Skin epidermis (tissue), 12 donors: ENCODE measurements around the gene LRRC36.

ENCODE experiments used
- H3K27ac ChIP-seq, 21 experiments: fragments of 200-600 bp; sonication (generic) in 11 of 21; one replicate each; pipeline ENCODE4 v1.5.0; 2020; ENCODE audit warnings: mild to moderate bottlenecking in 3 of 21, inconsistent platforms in 2 of 21, moderate library complexity in 2 of 21
- H3K4me3 ChIP-seq, 7 experiments: fragments of 200-600 bp; sonication (generic) in 2 of 7; one replicate each; pipeline ENCODE4 v1.5.0; 2020; ENCODE audit warnings: inconsistent platforms in 2 of 7, mild to moderate bottlenecking in 2 of 7, moderate library complexity in 1 of 7

Gene LRRC36

GRCh38 chr16:67386861-67387455 lies 60.3 kb downstream of the LRRC36 start:
- H3K27ac ChIP-seq, result no peak overlapping the region
- H3K4me3 ChIP-seq, result no peak overlapping the region

DNA sequence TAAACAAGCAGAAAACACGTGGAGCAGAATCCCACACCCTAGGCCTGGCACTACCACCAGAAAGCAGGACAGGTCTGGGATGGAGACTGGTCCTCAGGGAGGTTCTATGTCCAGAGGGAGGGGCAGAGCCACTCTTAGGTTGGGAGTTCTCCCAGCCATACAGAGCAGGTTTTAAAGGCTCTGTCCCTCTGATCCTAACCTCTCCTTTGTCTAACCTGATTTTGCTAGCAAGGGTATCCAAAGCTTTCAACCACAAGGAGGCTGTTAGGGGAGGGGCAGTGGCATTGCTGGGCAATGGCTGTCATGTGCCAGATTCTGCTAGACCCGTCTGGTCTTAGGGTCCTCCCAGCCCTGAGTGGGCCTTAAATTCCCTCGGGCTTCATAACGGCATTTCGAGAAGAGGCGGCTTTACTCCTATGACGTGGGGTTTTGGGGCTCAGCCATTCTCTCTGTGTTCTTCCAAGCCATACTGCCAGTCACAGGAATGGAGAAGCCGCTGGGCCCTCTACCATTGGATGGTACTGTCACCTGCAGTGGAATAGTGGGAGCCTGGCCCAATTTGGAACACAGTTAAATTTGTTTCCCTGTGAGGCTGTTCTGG lies 61.0 kb downstream of the LRRC36 start:
- Histone ChIP-seq H3K27ac (no peak overlapping the region), H3K4me3 (no peak overlapping the region)

DNA sequence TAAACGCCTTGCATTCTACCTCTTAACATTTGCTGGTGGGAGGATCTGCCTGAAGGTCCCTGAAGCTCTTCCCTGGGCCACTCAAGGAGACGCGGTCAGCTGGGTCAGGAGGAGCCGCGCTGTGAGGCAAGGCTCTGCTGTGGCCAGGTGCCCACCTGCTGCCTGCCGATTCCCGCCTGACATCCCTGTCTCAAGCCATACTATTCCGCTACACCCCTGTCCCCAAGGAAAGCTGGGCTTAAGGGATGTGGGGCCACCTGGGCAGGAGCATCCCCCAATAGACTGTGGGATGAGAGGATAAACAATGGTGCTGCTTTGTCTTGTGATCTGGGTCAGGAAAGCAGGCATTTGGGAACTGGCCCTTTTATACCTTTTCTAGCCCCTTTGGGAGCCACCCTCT lies 61.6 kb downstream of the LRRC36 start:
- H3K27ac ChIP-seq, result peak overlapping the region in 1 of 21 experiments; percentile 21
- no peak overlapping the region for H3K4me3 ChIP-seq

GRCh38 chr16:67388591-67388990 lies 62.0 kb downstream of the LRRC36 start:
- H3K4me3 ChIP-seq, result no peak overlapping the region

DNA sequence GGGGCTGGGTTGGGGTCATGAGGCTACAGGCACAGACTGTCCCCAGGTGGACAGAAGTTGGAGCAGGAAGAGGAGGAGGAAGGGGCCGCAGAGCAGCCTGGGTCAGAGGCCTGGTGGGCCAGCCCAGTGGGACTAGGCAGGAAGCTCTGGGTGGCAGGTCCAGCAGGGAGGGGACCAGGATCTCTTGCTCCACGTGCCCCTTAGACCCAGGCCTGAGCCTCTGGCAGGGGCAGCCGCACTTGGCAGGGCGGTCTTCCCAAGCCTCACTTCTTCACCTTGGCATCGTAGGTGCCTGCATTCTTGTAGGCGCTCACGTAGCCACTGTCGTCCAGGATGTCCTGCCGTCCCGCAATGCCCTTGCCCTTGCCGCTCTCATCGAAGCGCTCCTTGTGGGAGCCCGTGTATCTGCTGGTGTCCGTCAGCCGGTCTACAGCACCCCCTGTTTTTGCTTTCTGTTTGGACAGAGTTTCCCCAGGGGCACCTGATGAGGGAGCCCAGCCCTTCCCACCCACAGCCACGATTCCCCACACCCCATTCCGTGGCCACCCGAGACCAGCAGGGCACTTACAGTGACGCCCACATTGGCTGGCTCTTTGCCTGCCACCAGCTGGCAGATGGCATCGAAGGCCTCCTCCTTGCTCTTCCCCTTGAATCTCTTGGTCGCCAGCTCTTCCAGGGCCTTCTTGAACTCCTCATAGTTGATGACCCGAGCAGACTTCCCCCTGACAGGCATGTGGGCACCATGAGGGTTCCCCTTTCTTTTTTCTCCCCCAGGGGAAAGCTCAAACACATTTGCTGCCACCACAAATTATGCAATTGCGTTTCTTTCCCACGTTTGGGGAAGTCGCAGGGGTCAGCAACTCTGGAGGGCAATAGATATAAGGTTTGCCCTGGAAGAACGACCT lies 63.5 kb downstream of the LRRC36 start:
- Histone ChIP-seq H3K27ac (no peak overlapping the region), H3K4me3 (no peak overlapping the region)

More at GRCh38 chr16:67388591-67388990, 62.0 kb downstream of the LRRC36 start:
- H3K27ac ChIP-seq, result peak overlapping the region in 1 of 21 experiments; percentile 21

GRCh38 chr16:67390816-67391423 lies 64.3 kb downstream of the LRRC36 start:
- Histone ChIP-seq H3K27ac (peak overlapping the region in 3 of 21 experiments; percentile 37 to 88 (median 51)), H3K4me3 (no peak overlapping the region)

DNA sequence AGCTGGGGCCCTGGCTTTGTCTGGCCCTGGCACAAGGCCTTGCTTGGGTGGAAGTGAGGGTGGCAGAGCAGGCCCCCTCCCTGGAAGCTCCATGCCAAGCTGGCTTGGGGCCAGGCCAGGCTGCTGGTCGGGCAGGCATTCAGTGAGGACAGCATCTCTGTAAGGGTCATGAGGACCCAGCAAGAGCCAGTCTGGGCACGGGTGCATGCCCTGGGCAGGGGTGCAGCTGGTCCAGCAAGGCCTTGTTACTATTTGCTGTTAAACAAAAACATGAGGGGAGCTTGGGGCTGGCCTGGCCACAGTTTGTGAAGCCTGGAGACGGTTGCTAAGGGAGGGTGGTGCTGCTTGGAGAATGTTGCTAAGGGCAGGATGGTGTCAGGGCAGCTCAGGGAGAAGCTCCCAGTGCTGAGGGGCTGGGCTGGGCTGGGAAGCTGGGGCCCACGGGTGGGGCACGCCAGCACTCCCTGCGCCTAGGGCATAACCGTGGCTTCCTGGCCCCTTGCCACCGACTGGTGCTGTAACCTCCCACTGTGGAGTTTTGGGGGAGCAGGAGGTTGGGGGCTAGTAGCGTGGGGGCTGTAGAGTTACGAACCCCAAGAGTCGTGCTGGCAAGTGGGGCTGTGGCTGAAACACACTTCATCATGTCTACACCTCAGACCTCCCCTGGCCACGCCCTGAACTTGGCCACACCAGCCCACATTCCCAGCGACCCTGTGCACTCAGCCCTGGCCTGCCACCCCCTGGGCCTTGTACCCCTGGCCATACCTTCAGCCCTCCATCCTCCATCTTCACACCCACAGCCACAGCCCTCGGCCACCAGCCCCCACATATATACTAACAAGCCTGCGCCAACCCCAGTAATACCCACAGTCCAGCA lies 65.0 kb downstream of the LRRC36 start:
- peak overlapping the region in 11 of 21 experiments; percentile 1 to 88 (median 64) for H3K27ac ChIP-seq
- H3K4me3 ChIP-seq, result peak overlapping the region in 2 of 7 experiments; percentile 28 to 44

DNA sequence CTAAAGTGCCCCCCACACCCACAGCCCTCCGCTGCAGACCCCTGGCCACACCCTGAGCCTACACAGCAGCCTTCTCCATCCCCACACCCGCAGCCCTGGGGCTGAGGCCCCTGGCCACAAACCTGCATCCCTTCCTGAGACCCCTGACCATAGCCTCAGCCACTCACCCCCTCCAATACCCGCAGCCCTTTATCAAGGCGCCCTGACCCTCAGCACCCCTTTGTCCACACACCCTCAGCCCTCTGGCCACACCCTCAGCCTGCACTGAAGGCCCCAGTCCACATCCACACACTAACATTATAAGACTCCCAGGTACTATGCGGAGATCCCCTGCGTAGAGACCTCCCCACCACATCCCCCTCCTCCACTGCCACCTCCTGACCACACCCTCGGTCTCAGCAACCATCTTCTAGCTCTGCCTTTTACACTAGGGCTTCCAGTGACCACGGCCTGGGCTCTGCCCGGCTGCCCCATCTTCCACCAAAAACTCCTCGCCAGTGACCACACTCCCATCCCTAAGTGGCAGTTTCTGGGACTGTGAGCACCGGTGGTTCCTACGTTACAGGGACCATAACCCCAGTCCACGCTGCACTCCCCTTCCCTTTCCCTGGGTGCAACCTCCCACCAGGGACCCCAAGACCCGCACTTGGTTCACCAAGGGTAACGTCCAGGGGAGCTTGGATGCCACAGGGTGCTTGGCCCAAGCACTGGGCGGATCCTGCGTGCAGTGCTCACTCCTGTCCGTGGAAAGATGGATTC lies 65.9 kb downstream of the LRRC36 start:
- H3K4me3 ChIP-seq, result peak overlapping the region in 6 of 7 experiments; percentile 11 to 44 (median 27)
- H3K27ac ChIP-seq, result peak overlapping the region in 15 of 21 experiments; percentile 4 to 88 (median 65)

- Histone ChIP-seq H3K27ac (peak within 1 kb of the TSS in 19 of 21 experiments; percentile 6 to 88 (median 65)), H3K4me3 (peak within 1 kb of the TSS; percentile 11 to 44 (median 26))
These were observed 66.6 kb downstream of the LRRC36 start, which contains the start of gene TPPP3 for GRCh38 chr16:67393111-67393787. Gene TPPP3, minus strand, starts transcription at chr16:67393498. Its CDS starts 2,387 bp downstream, at chr16:67391111.

GRCh38 chr16:67393788-67394154 lies 67.2 kb downstream of the LRRC36 start:
- Histone ChIP-seq H3K27ac (peak overlapping the region in 17 of 21 experiments; percentile 14 to 88 (median 65)), H3K4me3 (peak overlapping the region in 5 of 7 experiments; percentile 11 to 44 (median 26))

GRCh38 chr16:67394155-67395104 lies 67.8 kb downstream of the LRRC36 start:
- Histone ChIP-seq H3K4me3 (peak overlapping the region in 2 of 7 experiments; percentile 26 to 44), H3K27ac (peak overlapping the region in 18 of 21 experiments; percentile 6 to 89 (median 64))

DNA sequence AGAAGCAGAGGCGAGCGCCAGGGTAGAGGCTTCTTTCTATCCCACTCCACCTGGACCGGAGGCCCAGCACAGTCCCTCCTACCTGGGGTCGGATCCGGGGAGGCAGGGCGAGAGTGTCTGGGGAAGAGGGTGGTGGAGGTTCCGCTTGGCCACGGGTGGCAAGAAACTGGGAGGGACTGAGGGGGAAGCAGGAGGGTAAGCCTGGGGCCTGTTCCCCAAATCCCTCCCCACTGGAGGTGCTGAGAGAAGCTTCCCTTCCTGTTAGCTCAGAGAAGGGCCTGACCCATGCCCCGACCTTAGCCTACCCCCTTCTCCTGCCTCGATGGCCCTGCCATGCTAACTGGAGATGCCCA lies 68.5 kb downstream of the LRRC36 start:
- Histone ChIP-seq H3K27ac (peak overlapping the region in 12 of 21 experiments; percentile 18 to 89 (median 70)), H3K4me3 (peak overlapping the region in 1 of 7 experiments; percentile 44)

- Histone ChIP-seq H3K4me3 (no peak overlapping the region), H3K27ac (peak overlapping the region in 17 of 21 experiments; percentile 18 to 89 (median 66))
These were observed 69.0 kb downstream of the LRRC36 start for GRCh38 chr16:67395458-67396158.

GRCh38 chr16:67396159-67397035 lies 69.8 kb downstream of the LRRC36 start:
- H3K4me3 ChIP-seq, result no peak overlapping the region
- peak overlapping the region; percentile 2 to 89 (median 76) for H3K27ac ChIP-seq
